SHP77 (cell line): ENCODE data around the gene TXK.

Source experiments
- DNase-seq, 2 experiments: peaks; one replicate each; lab custom pipeline; 2025; lab: John Stamatoyannopoulos, UW

TXK gene

GRCh38 chr4:48021100-48021499 lies 113.0 kb downstream of the TXK start:
- DNase-seq = no peak

DNA sequence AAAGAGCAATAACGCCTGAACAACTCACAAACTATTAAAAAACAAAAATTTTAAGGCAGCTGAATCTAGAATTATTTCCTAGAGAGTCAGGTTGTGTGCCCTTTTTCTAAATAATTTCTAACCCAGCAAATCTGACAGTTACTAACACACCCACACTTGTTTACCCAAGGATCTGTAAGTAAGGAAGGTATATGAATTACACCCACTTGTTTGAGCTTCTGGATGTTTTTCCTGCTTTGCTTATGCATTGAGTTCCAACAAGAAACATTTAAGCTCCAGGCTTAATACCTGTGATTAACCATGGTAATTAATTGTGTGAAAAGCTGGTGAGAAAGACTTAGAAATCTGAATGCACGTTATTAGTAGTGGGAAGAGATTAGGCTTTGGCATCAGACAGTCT lies 115.9 kb downstream of the TXK start:
- DNase-seq = no peak

GRCh38 chr4:48017108-48017571 lies 116.9 kb downstream of the TXK start:
- DNase-seq = no peak
